IPS-20b (cell line): ENCODE data around the gene LINGO3.

Source experiments
- H3K27ac ChIP-seq: one replicate; pipeline ENCODE4 v1.5.1; 2013; ENCODE audit warnings: low read length
- H3K27me3 ChIP-seq: 2 replicates; pipeline ENCODE4 v1.6.1; 2013; ENCODE audit warnings: mild to moderate bottlenecking, low read length, inconsistent platforms; ENCODE audit not compliant: insufficient read depth
- H3K36me3 ChIP-seq: 2 replicates; pipeline ENCODE4 v1.6.1; 2013; ENCODE audit warnings: low read depth, mild to moderate bottlenecking, inconsistent platforms, low read length, moderate library complexity; ENCODE audit not compliant: insufficient read depth
- H3K4me1 ChIP-seq: 2 replicates; pipeline ENCODE4 v1.6.1; 2013; ENCODE audit warnings: mild to moderate bottlenecking, control low read depth, inconsistent platforms, low read length, moderate library complexity; ENCODE audit not compliant: insufficient read depth
- H3K4me3 ChIP-seq: 2 replicates; pipeline ENCODE4 v1.5.1; 2013; ENCODE audit warnings: mild to moderate bottlenecking, low read length, inconsistent platforms
- H3K9ac ChIP-seq: 2 replicates; pipeline ENCODE4 v1.6.1; 2013; ENCODE audit warnings: low read depth, mild to moderate bottlenecking, inconsistent platforms, low read length, moderate library complexity
- H3K9me3 ChIP-seq: 2 replicates; pipeline ENCODE4 v1.6.1; 2013; ENCODE audit warnings: mild to moderate bottlenecking, low read depth, low read length, inconsistent platforms; ENCODE audit not compliant: insufficient read depth

Gene LINGO3

DNA sequence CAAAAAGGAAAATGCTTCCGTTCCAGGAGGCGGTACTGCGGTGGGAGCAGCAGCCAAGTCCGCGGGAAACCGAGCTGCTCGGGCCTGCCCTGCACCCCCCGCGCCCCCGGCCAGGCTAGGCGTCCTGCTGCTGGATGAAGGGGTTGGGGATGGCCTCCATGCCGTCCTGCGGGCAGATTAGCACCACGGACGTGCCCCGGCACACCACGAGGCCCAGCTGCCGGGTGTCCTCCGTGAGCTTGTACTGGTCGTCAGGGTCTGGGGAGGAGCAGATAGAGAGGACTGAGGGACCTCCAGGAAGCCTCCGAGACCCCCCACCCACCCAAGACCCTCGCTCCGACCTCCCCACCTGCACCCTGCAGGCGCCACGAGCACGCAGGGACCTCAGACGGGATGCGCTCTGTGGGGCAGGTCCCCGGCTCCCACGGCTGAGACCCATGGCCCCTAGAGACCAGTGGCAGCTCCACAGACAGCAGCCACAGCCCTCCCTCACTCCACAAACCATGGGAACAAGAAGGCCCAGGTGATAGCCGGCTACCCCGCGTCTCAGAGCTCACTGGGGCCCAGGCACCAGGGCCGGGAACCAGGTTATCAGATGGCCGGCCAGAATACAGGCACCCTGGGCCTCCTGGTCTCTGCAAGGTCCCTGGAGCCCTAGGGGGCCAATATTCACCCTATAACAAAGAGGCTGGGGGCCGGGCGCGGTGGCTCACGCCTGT is 13.8 kb upstream of the LINGO3 start:
- H3K9ac ChIP-seq, result no peak overlapping the region
- H3K27ac ChIP-seq, result no peak overlapping the region
- H3K27me3 ChIP-seq, result no peaks in the 10 kb centered on the region
- no peaks in the 10 kb centered on the region for H3K4me1 ChIP-seq
- H3K9me3 ChIP-seq, result no peaks in the 10 kb centered on the region
- H3K4me3 ChIP-seq, result no peak overlapping the region
- H3K36me3 ChIP-seq, result peaks cover 28% of the 10 kb centered on the region; the same call in 1 of the 2 replicates

GRCh38 chr19:2320939-2321338 is 13.0 kb upstream of the LINGO3 start:
- Histone ChIP-seq H3K9me3 (no peaks in the 10 kb centered on the region), H3K4me1 (0 out of 2 replicates have a peak, but pooled peaks cover 3% of the 10 kb centered on the region), H3K4me3 (no peak overlapping the region), H3K36me3 (peaks cover 26% of the 10 kb centered on the region; the same call in 1 of the 2 replicates), H3K27ac (no peak overlapping the region), H3K9ac (no peak overlapping the region), H3K27me3 (no peaks in the 10 kb centered on the region)

DNA sequence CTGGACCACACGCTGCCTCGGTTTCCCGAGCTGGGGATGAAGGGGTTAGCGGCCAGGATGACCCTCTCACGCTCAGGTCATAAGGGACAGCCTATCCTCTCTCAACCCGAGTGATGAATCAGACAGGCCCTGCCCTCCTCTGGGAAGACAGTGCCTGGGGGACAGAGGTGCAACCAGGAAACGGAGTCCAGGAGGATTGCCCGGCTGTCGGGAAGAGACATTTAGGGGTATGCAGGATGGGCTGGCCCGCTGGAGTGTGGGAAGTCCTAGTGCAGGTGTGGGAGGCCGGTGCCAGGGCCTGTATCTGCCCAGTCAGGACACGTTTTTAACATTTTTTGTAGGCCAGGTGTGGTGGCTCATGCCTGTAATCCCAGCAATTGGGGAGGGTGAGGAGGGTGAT is 12.1 kb upstream of the LINGO3 start:
- Histone ChIP-seq H3K27me3 (no peaks in the 10 kb centered on the region), H3K27ac (no peak overlapping the region), H3K9ac (no peak overlapping the region), H3K4me1 (0 out of 2 replicates have a peak, but pooled peaks cover 3% of the 10 kb centered on the region), H3K4me3 (no peak overlapping the region), H3K36me3 (peaks cover 21% of the 10 kb centered on the region; the same call in 1 of the 2 replicates), H3K9me3 (peaks cover 4% of the 10 kb centered on the region)

GRCh38 chr19:2319551-2319950 is 11.6 kb upstream of the LINGO3 start:
- H3K36me3 ChIP-seq, result peaks cover 16% of the 10 kb centered on the region; the same call in 1 of the 2 replicates
- no peak overlapping the region for H3K4me3 ChIP-seq
- no peaks in the 10 kb centered on the region for H3K27me3 ChIP-seq
- no peak overlapping the region for H3K27ac ChIP-seq
- peaks cover 8% of the 10 kb centered on the region for H3K9me3 ChIP-seq
- H3K4me1 ChIP-seq, result 0 out of 2 replicates have a peak, but pooled peaks cover 3% of the 10 kb centered on the region
- H3K9ac ChIP-seq, result no peak overlapping the region

DNA sequence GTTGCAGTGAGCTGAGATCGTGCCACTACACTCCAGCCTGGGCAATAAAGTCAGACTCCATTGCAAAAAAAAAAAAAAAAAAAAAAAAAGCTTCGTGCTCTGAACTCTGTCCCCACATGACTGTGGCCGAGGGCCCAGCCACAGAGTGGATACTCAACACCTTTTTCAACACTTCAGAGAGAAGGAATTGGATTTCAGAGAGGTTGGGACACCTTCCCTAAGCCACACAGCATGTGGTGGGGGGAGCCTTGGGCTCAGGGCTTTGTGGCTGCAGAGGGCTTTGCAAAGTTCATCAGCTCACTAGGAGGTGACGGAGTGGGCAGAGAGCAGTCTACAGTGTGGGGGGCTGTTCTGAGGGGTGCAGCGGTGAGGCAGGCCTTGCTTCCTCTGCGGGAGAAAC is 11.0 kb upstream of the LINGO3 start:
- H3K27me3 ChIP-seq, result no peaks in the 10 kb centered on the region
- no peak overlapping the region for H3K9ac ChIP-seq
- H3K36me3 ChIP-seq, result peaks cover 12% of the 10 kb centered on the region; the same call in 1 of the 2 replicates
- no peak overlapping the region for H3K27ac ChIP-seq
- H3K9me3 ChIP-seq, result peaks cover 8% of the 10 kb centered on the region
- H3K4me3 ChIP-seq, result no peak overlapping the region
- 0 out of 2 replicates have a peak, but pooled peaks cover 3% of the 10 kb centered on the region for H3K4me1 ChIP-seq

- Histone ChIP-seq H3K27ac (no peak overlapping the region), H3K27me3 (no peaks in the 10 kb centered on the region), H3K4me1 (0 out of 2 replicates have a peak, but pooled peaks cover 3% of the 10 kb centered on the region), H3K4me3 (no peak overlapping the region), H3K9me3 (peaks cover 8% of the 10 kb centered on the region), H3K36me3 (peaks cover 9% of the 10 kb centered on the region; the same call in 1 of the 2 replicates), H3K9ac (no peak overlapping the region)
These were observed 9.8 kb upstream of the LINGO3 start for GRCh38 chr19:2317756-2318155.

DNA sequence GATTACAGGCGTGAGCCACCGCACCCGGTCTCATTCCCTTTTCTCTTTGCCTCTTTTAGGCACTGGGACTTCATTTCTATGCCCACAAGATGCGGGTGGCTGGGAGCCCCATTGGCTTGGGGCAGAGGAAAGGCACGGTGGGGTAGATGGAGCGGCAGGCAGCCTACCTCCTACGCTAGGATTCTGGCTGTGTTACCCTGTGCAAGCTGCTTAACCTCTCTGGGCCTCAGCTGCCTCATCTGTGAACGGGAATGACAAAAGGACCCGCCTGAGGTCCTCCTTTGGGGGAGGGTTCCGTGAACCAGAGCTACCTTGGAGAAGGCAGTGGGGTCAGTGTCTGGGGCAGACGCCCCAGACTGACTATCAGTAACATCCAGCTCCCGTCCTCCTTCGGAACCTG is 9.3 kb upstream of the LINGO3 start:
- Histone ChIP-seq H3K4me3 (no peak overlapping the region), H3K36me3 (peaks cover 4% of the 10 kb centered on the region; the same call in 1 of the 2 replicates), H3K9ac (no peak overlapping the region), H3K4me1 (0 out of 2 replicates have a peak, but pooled peaks cover 3% of the 10 kb centered on the region), H3K27ac (no peak overlapping the region), H3K9me3 (peaks cover 8% of the 10 kb centered on the region), H3K27me3 (no peaks in the 10 kb centered on the region)

DNA sequence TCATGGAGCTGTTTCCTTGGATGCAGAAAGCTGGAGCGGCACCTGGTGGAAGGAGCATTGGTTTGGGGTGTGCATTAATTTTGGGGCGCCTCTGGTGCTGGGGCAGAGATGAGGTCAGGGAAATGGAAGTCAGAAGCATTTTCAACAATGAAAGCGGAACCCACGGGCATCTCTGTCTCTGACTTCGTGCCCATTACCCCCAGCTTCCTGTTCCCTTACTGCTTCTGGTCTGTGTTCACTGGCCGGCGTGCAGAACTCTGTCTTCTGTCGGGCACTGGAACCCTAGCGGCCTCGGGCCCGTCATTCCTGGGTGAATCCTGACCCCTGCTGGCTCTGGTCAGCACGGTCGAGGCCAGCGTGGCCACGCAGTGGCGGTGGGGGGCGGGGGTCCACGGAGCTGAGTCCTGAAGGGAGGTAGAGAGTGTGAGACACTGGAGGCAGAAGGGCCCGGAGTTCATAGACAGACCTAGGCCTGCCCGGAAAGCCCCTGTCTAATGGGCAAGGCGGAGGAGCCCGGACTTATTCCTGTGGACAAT is 7.9 kb upstream of the LINGO3 start:
- Histone ChIP-seq H3K4me1 (0 out of 2 replicates have a peak, but pooled peaks cover 3% of the 10 kb centered on the region), H3K9me3 (peaks cover 8% of the 10 kb centered on the region), H3K9ac (no peak overlapping the region), H3K27me3 (no peaks in the 10 kb centered on the region; the same call in 1 of the 2 replicates), H3K27ac (no peak overlapping the region), H3K4me3 (no peak overlapping the region), H3K36me3 (no peaks in the 10 kb centered on the region)

DNA sequence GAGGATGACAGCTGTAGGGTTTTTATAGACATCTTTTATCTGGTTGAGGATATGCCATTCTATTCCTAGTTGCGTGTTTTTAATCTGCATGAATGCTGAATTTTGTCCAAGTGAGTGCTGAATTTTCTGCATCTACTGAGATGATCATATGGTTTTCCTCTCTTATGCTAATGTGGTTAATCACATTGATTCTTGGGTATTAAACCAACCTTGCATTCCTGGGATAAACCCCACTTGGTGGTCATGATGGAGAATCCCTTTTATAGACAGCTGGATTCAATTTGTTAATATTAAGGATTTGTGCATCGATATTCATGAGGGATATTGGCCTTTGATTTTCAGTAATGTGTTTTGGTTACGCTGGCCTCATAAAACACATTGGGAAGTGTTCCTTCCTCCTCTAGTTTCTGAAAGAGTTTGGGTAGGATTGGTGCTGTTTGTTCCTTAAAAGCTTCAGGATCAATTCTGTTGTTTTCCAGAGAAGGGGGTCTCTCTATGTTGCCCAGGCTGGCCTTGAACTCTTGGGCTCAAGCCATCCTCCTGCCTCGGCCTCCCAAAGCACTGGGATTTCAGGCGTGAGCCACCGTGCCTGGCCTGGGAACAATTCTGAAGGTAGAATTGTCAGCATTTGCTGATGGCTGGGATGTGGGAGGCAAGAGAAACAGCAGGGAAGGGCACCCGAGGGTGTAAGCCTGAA is 7.3 kb upstream of the LINGO3 start:
- Histone ChIP-seq H3K9ac (no peak overlapping the region), H3K4me3 (no peak overlapping the region), H3K9me3 (peaks cover 8% of the 10 kb centered on the region), H3K4me1 (0 out of 2 replicates have a peak, but pooled peaks cover 3% of the 10 kb centered on the region), H3K36me3 (no peaks in the 10 kb centered on the region), H3K27me3 (peaks cover 1% of the 10 kb centered on the region), H3K27ac (no peak overlapping the region)

DNA sequence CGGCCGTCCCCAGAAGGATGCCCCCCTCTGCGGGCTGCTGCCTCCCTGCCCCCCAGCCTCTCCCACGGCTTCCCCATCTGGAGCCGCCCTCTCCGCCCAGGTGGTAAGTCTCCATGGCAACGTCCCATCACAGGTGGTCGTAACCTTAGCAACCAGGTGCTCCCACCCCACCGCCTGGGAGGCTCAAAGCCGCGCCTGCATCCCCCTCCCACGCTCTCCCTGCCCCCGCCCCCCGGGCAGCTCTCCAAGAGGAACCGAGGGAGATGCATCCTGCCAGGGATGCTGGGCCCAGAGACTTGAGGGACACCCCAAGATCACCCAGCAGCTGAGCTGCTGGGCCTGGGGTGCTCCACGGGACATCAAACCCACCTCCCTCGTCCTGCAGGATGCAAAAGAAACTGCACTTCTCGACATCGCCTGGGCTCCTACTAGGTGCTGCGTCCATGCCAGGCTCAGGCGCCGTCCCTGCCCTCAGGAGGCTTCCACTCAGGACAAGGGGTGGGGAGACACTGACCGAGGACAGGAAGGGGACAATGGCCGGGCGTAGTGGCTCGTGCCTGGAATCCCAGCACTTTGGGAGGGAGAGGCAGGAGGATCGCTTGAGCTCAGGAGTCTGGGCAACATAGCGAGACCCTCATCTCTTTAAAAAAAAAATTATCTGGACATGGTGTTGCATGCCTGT is 5.0 kb upstream of the LINGO3 start:
- Histone ChIP-seq H3K4me3 (no peak overlapping the region), H3K4me1 (0 out of 2 replicates have a peak, but pooled peaks cover 3% of the 10 kb centered on the region), H3K27ac (no peak overlapping the region), H3K9me3 (peaks cover 8% of the 10 kb centered on the region), H3K36me3 (no peaks in the 10 kb centered on the region), H3K27me3 (peaks cover 23% of the 10 kb centered on the region), H3K9ac (no peak overlapping the region)

DNA sequence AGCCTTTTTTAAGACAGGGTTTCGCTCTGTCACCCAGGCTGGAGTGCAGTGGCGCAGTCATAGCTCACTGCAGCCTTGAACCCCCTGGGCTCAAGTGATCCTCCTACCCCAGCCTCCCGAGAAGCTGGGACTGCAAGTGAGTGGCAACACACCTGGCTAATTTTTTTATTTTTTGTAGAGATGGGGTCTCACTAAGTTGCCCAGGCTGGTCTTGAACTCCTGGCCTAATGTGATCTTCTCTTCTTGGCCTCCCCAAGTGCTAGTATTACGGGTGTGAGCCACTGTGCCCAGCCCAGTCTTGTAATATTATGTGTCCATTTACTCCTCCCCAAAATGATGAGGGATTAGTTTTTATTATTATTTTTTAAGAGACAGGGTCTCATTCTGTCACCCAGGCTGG is 3.1 kb upstream of the LINGO3 start:
- Histone ChIP-seq H3K9me3 (peaks cover 8% of the 10 kb centered on the region), H3K27me3 (peaks cover 41% of the 10 kb centered on the region), H3K27ac (no peak overlapping the region), H3K4me1 (no peaks in the 10 kb centered on the region), H3K9ac (no peak overlapping the region), H3K36me3 (no peaks in the 10 kb centered on the region), H3K4me3 (no peak overlapping the region)
